Activated CD4-positive, alpha-beta T cell treated with anti-CD3 and anti-CD28 coated beads, Interleukin-2, Interleukin-4, amounts not matched to agents 100 ng/mL and 50 ng/mL, durations not matched to agents 16 hours and 8 hours (primary cell): ENCODE measurements around the gene FGG.
"Not testable (repeated sequence)": the region's sequence is repeated elsewhere in the genome, so short reads cannot be mapped to it uniquely, and the experiment has no call there.

Experiments used
- DNase-seq: peaks from one replicate; pipeline ENCODE4 v3.0.0-alpha.2; 2020; ENCODE audit warnings: low spot score

FGG gene

GRCh38 chr4:154610582-154610981, 1.9 kb downstream of the FGG start:
- DNase-seq = no peak

GRCh38 chr4:154609532-154609931, 2.9 kb downstream of the FGG start:
- no peak for DNase-seq

- no peak for DNase-seq
Observed at GRCh38 chr4:154608361-154609252, 3.8 kb downstream of the FGG start.

- no peak for DNase-seq
Observed at GRCh38 chr4:154606728-154607723, 5.4 kb downstream of the FGG start.

- DNase-seq = no peak
Observed at GRCh38 chr4:154604696-154605200, 7.7 kb downstream of the FGG start.

- no peak for DNase-seq
Observed at GRCh38 chr4:154603033-154603943, 9.2 kb downstream of the FGG start.

- DNase-seq = no peak
Observed at GRCh38 chr4:154602404-154603020, 9.9 kb downstream of the FGG start.

GRCh38 chr4:154597798-154598774, 14.4 kb downstream of the FGG start:
- DNase-seq = no peak

- not testable (repeated sequence) for DNase-seq
Observed at GRCh38 chr4:154597281-154597680, 15.2 kb downstream of the FGG start.

GRCh38 chr4:154595807-154596206, 16.6 kb downstream of the FGG start:
- no peak for DNase-seq

- not testable (repeated sequence) for DNase-seq
Observed at GRCh38 chr4:154594343-154594742, 18.1 kb downstream of the FGG start.

GRCh38 chr4:154593868-154594267, 18.6 kb downstream of the FGG start:
- DNase-seq = no peak

- DNase-seq = no peak
Observed at GRCh38 chr4:154591890-154592289, 20.6 kb downstream of the FGG start.

GRCh38 chr4:154590329-154591006, 22.0 kb downstream of the FGG start, which contains the start of gene FGA:
TSS of gene FGA (minus strand) at chr4:154590742. CDS start at chr4:154590687, 55 bp downstream.
- no peak for DNase-seq

- no peak for DNase-seq
Observed at GRCh38 chr4:154589296-154590197, 22.9 kb downstream of the FGG start.

GRCh38 chr4:154588198-154588597, 24.3 kb downstream of the FGG start:
- no peak for DNase-seq

- no peak for DNase-seq
Observed at GRCh38 chr4:154586296-154587033, 26.0 kb downstream of the FGG start.
